H9 (cell line): Measurements from ENCODE around the gene BPTF. TPM values are rescaled to one million over a fixed set of nuclear protein-coding genes. Genes with fewer than 3 reads are reported as not detected.

Experiments
- DNase-seq: peaks from one replicate; pipeline ENCODE4 v3.0.0-alpha.2; 2017
- H2AFZ ChIP-seq: one replicate; pipeline ENCODE4 v1.6.1; 2013; ENCODE audit warnings: mild to moderate bottlenecking, low read length, control low read depth, moderate library complexity
- H2AK5ac ChIP-seq: 2 replicates; pipeline ENCODE4 v1.6.1; 2013; ENCODE audit warnings: low read length, control low read depth, mixed read lengths; ENCODE audit not compliant: insufficient read length
- H2BK120ac ChIP-seq: one replicate; pipeline ENCODE4 v1.6.1; 2013; ENCODE audit warnings: low read depth, mild to moderate bottlenecking, low read length, control low read depth, inconsistent platforms; ENCODE audit not compliant: poor library complexity, severe bottlenecking
- H2BK12ac ChIP-seq: 2 replicates; pipeline ENCODE4 v1.6.1; 2013; ENCODE audit warnings: low read length, control low read depth, mixed read lengths, low read depth; ENCODE audit not compliant: insufficient read length
- H2BK15ac ChIP-seq: 2 replicates; pipeline ENCODE4 v1.6.1; 2013; ENCODE audit warnings: low read depth, low read length, control low read depth
- H2BK20ac ChIP-seq: one replicate; pipeline ENCODE4 v1.6.1; 2013; ENCODE audit warnings: low read depth, mild to moderate bottlenecking, low read length, control low read depth, inconsistent platforms; ENCODE audit not compliant: poor library complexity, severe bottlenecking
- H2BK5ac ChIP-seq: 2 replicates; pipeline ENCODE4 v1.6.1; 2013; ENCODE audit warnings: low read length, control low read depth, mixed read lengths; ENCODE audit not compliant: insufficient read length
- H3K14ac ChIP-seq: 2 replicates; pipeline ENCODE4 v1.6.1; 2013; ENCODE audit warnings: low read length, control low read depth; ENCODE audit not compliant: insufficient read depth
- H3K18ac ChIP-seq: 2 replicates; pipeline ENCODE4 v1.6.1; 2013; ENCODE audit warnings: low read depth, mild to moderate bottlenecking, mixed read lengths, low read length, control low read depth; ENCODE audit not compliant: insufficient read length
- H3K23ac ChIP-seq: 2 replicates; pipeline ENCODE4 v1.6.1; 2013; ENCODE audit warnings: low read length, control low read depth, mixed read lengths, low read depth; ENCODE audit not compliant: insufficient read length
- H3K23me2 ChIP-seq: 2 replicates; pipeline ENCODE4 v1.6.1; 2013; ENCODE audit warnings: low read depth, mild to moderate bottlenecking, mixed read lengths, low read length, control low read depth; ENCODE audit not compliant: insufficient read length, poor library complexity, severe bottlenecking
- H3K27ac ChIP-seq: 2 replicates; pipeline ENCODE4 v1.5.1; 2013; ENCODE audit warnings: low read length, control low read depth, mixed read lengths, low read depth; ENCODE audit not compliant: insufficient read length
- H3K27me3 ChIP-seq: 2 replicates; pipeline ENCODE4 v1.6.1; 2013; ENCODE audit warnings: low read length, control low read depth, inconsistent platforms; ENCODE audit not compliant: insufficient read depth
- H3K4ac ChIP-seq: 2 replicates; pipeline ENCODE4 v1.6.1; 2013; ENCODE audit warnings: low read depth, mild to moderate bottlenecking, control low read depth, inconsistent platforms, low read length, moderate library complexity
- H3K4me1 ChIP-seq: 2 replicates; pipeline ENCODE4 v1.6.1; 2013; ENCODE audit warnings: low read length, control low read depth, inconsistent platforms; ENCODE audit not compliant: insufficient read depth
- H3K4me2 ChIP-seq: 2 replicates; pipeline ENCODE4 v1.6.1; 2013; ENCODE audit warnings: low read length, control low read depth, mixed read lengths; ENCODE audit not compliant: insufficient read length, insufficient read depth
- H3K56ac ChIP-seq: 2 replicates; pipeline ENCODE4 v1.6.1; 2013; ENCODE audit warnings: low read depth, mild to moderate bottlenecking, mixed read lengths, low read length, control low read depth; ENCODE audit not compliant: insufficient read length
- H3K79me1 ChIP-seq: 2 replicates; pipeline ENCODE4 v1.6.1; 2013; ENCODE audit warnings: low read depth, mild to moderate bottlenecking, moderate library complexity, low read length, control low read depth, inconsistent platforms; ENCODE audit not compliant: insufficient read depth, poor library complexity, severe bottlenecking
- H3K79me2 ChIP-seq: 2 replicates; pipeline ENCODE4 v1.6.1; 2013; ENCODE audit warnings: low read length, control low read depth, inconsistent platforms; ENCODE audit not compliant: insufficient read depth
- H3K9ac ChIP-seq: 2 replicates; pipeline ENCODE4 v1.6.1; 2013; ENCODE audit warnings: low read length, control low read depth, mixed read lengths; ENCODE audit not compliant: insufficient read length; ENCODE audit errors: extremely low read depth
- H3K9me3 ChIP-seq: one replicate; pipeline ENCODE4 v1.6.1; 2013; ENCODE audit warnings: low read depth, low read length, inconsistent platforms; ENCODE audit not compliant: control insufficient read depth
- H3T11ph ChIP-seq: one replicate; pipeline ENCODE4 v1.6.1; 2013; ENCODE audit warnings: mild to moderate bottlenecking, low read length, control low read depth, inconsistent platforms
- H4K20me1 ChIP-seq: one replicate; pipeline ENCODE4 v1.6.1; 2013; ENCODE audit not compliant: control insufficient read depth, insufficient read length, insufficient read depth
- H4K5ac ChIP-seq: 2 replicates; pipeline ENCODE4 v1.6.1; 2013; ENCODE audit warnings: low read depth, mild to moderate bottlenecking, mixed read lengths, low read length, control low read depth; ENCODE audit not compliant: insufficient read length
- H4K8ac ChIP-seq: replicated peaks from 2 replicates; pipeline ENCODE4 v1.6.1; 2013; ENCODE audit warnings: low read length, control low read depth, mixed read lengths, low read depth; ENCODE audit not compliant: insufficient read length
- H4K91ac ChIP-seq: 2 replicates; pipeline ENCODE4 v1.6.1; 2013; ENCODE audit warnings: low read depth, mild to moderate bottlenecking, moderate library complexity, mixed read lengths, low read length, control low read depth; ENCODE audit not compliant: insufficient read length
- H3K27ac Mint-ChIP-seq, 3 experiments: 2 replicates in 2 of 3; 3 replicates in 1 of 3; pipeline ENCODE4 v1.8.0; 2020 to 2021; ENCODE audit warnings: mixed read lengths in 3 of 3, mild to moderate bottlenecking in 1 of 3, moderate library complexity in 1 of 3
- H3K27me3 Mint-ChIP-seq: 2 replicates; pipeline ENCODE4 v1.8.0; 2021; ENCODE audit warnings: low read depth, mild to moderate bottlenecking, moderate library complexity, mixed read lengths
- H3K36me3 Mint-ChIP-seq, 3 experiments: 2 replicates in 2 of 3; 3 replicates in 1 of 3; pipeline ENCODE4 v1.8.0; 2020 to 2021; ENCODE audit warnings: low read depth in 3 of 3, mixed read lengths in 3 of 3; ENCODE audit not compliant: insufficient read depth in 1 of 3
- H3K4me1 Mint-ChIP-seq, 2 experiments: 2 replicates each; pipeline ENCODE4 v1.8.0; 2020; ENCODE audit warnings: mixed read lengths in 2 of 2
- H3K4me3 Mint-ChIP-seq, 2 experiments: 2 replicates in 1 of 2; 3 replicates in 1 of 2; pipeline ENCODE4 v1.8.0; 2020 to 2021; ENCODE audit warnings: mild to moderate bottlenecking in 2 of 2, mixed read lengths in 2 of 2, moderate library complexity in 1 of 2
- H3K9me3 Mint-ChIP-seq, 2 experiments: 2 replicates in 1 of 2; 3 replicates in 1 of 2; pipeline ENCODE4 v1.8.0; 2020; ENCODE audit warnings: mild to moderate bottlenecking in 2 of 2, mixed read lengths in 2 of 2, moderate library complexity in 1 of 2
- WGBS: extraction: QIAGEN DNeasy Blood & Tissue Kit; methylation state at CpG from one replicate; pipeline ENCODE4 v1.1.7; 2013; ENCODE audit warnings: missing lambda C conversion rate, low lambda C conversion rate, mixed read lengths; ENCODE audit not compliant: insufficient read length; ENCODE audit errors: extremely low coverage; 5-methylcytosine and 5-hydroxymethylcytosine counted together
- total RNA-seq: library from RNA; stranded (reverse); gene quantifications from 2 replicates; pipeline ENCODE4 v1.2.1, GENCODE V29; 2021
- TF ChIP-seq, protein P1 (sequence below): fragments of 200-600 bp; sonication (generic); conservative IDR thresholded peaks from 3 replicates; pipeline ENCODE4 v1.8.0; 2021; ENCODE audit warnings: antibody characterized with exemption, mild to moderate bottlenecking

The BPTF gene
- total RNA-seq, 1 experiment from 2014 or later: 203 TPM

DNA sequence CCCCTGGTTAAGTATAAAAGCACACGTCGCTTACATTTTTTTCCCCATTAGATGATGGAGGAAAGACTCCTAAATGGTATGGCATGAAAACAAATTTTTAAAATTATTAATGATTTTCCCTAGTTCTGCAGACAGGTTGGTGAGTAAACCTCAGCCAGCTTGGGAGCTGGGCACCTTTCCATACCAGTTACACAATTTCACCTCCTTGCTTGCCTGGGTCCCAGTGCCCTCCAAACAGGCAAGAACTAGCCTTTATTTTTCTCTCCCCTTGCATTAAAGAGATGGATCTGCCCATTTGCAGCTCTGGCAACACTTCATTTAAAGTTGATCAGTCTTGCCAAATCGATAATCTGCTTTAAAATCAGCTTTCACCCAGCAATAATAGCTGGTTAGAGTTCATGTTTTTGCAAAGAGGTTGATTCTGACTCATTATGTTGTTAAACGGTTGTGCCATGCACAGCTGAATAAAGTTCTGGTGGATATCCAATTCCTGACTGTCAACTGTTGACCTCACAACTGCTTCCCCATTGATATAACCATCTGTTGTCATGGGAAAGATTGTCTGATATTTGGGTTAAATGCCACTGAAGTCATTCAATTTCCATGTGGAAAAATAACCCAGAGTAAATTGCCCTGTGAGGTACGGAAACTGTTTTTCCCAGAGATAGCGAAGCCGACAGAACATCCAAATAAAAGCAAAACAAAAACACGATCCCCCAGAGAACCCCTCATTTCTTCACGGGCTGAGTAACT lies 169.7 kb downstream of the BPTF start:
- peak overlapping the region; percentile 95 for H3K4me2 ChIP-seq
- peaks cover 4% of the 10 kb centered on the region; the same call in 1 of the 2 replicates for H3K4me1 ChIP-seq
- H3K14ac ChIP-seq: no peak overlapping the region
- no peak overlapping the region for H3K18ac ChIP-seq
- no peak overlapping the region for H2BK120ac ChIP-seq
- Mint-ChIP-seq H3K9me3 (peaks cover 2% of the 10 kb centered on the region in 2 experiments; a peak in 3 of 5 replicates), H3K27me3 (peaks cover 40% of the 10 kb centered on the region), H3K4me3 (peak overlapping the region; percentile 78 to 92), H3K36me3 (peaks cover 3 to 6% (median 5%) of the 10 kb centered on the region in 3 experiments; a peak in 3 of 7 replicates), H3K4me1 (peaks cover 28 to 34% of the 10 kb centered on the region in 2 experiments), H3K27ac (0 out of 7 replicates have a peak overlapping the region, but pooled peaks of 1 of the 3 experiments have one; percentile 12)
- no peaks in the 10 kb centered on the region for H4K20me1 ChIP-seq
- no peak overlapping the region for H2AK5ac ChIP-seq
- H3K27ac ChIP-seq: no peak overlapping the region
- WGBS: no CpG with 5 or more reads among the region's 9 CpGs
- no peaks in the 10 kb centered on the region for H3K79me1 ChIP-seq
- no peak overlapping the region for H4K8ac ChIP-seq
- no peak overlapping the region for H3K9ac ChIP-seq
- H2BK5ac ChIP-seq: no peak overlapping the region
- H4K91ac ChIP-seq: no peak overlapping the region
- DNase-seq: peak; percentile 20
- H3K27me3 ChIP-seq: peaks cover 6% of the 10 kb centered on the region; the same call in 1 of the 2 replicates
- peaks cover 14% of the 10 kb centered on the region for H3K23me2 ChIP-seq
- no peak overlapping the region for H3K56ac ChIP-seq
- H3K4ac ChIP-seq: no peak overlapping the region
- no peak overlapping the region for H2BK12ac ChIP-seq
- no peak overlapping the region for H2BK15ac ChIP-seq
- H3T11ph ChIP-seq: no peak overlapping the region
- no peak overlapping the region for H4K5ac ChIP-seq
- H3K23ac ChIP-seq: no peak overlapping the region
- H3K9me3 ChIP-seq: no peaks in the 10 kb centered on the region
- no peak overlapping the region for H2BK20ac ChIP-seq
- H2AFZ ChIP-seq: no peak overlapping the region
- no peaks in the 10 kb centered on the region for H3K79me2 ChIP-seq
- TF ChIP-seq, protein P1, sequence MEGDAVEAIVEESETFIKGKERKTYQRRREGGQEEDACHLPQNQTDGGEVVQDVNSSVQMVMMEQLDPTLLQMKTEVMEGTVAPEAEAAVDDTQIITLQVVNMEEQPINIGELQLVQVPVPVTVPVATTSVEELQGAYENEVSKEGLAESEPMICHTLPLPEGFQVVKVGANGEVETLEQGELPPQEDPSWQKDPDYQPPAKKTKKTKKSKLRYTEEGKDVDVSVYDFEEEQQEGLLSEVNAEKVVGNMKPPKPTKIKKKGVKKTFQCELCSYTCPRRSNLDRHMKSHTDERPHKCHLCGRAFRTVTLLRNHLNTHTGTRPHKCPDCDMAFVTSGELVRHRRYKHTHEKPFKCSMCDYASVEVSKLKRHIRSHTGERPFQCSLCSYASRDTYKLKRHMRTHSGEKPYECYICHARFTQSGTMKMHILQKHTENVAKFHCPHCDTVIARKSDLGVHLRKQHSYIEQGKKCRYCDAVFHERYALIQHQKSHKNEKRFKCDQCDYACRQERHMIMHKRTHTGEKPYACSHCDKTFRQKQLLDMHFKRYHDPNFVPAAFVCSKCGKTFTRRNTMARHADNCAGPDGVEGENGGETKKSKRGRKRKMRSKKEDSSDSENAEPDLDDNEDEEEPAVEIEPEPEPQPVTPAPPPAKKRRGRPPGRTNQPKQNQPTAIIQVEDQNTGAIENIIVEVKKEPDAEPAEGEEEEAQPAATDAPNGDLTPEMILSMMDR: no peak
